IMR-90 (cell line): Measurements from ENCODE around the gene PGS1. TPM values are rescaled to one million over a fixed set of nuclear protein-coding genes. Genes with fewer than 3 reads are reported as not detected.

Source experiments
- ATAC-seq: fragments of 200-7000 bp; cut with Tn5 transposase; 2 replicates; pipeline ENCODE4 v1.9.1; 2020; ENCODE audit warnings: low read depth, mild to moderate bottlenecking, moderate library complexity
- Bru-seq: library from RNA; stranded (reverse); fragments of 400-500 nt; gene quantifications from one replicate; lab custom pipeline; 2021; lab: Mats Ljungman, UMichigan
- BruChase-seq, 2 experiments: library from RNA; stranded (reverse); fragments of 400-500 nt; gene quantifications; one replicate each; lab custom pipeline; 2021; lab: Mats Ljungman, UMichigan
- BruUV-seq: library from RNA; stranded (reverse); fragments of 400-500 nt; replicated peaks from 2 replicates; lab custom pipeline; 2021; lab: Mats Ljungman, UMichigan
- CTCF ChIA-PET: fragments of 300-600 bp; formaldehyde crosslinking; extraction: SDS; loops from one replicate; lab custom pipeline; 2021; ENCODE audit warnings: antibody characterized with exemption; lab: Yijun Ruan, JAX
- POLR2A ChIA-PET: fragments of 300-600 bp; sonication (Branson Sonifier 250); formaldehyde crosslinking; loops from one replicate; lab custom pipeline; 2022; ENCODE audit warnings: antibody characterized with exemption; ENCODE audit not compliant: unreplicated experiment; lab: Charles Lee
- DNase-seq: peaks from one replicate; pipeline ENCODE4 v3.0.0; 2013
- H2AFZ ChIP-seq: replicated peaks from 2 replicates; pipeline ENCODE3; 2013; ENCODE audit warnings: low read length, mild to moderate bottlenecking; ENCODE audit not compliant: poor library complexity
- H2AK5ac ChIP-seq: 2 replicates; pipeline ENCODE4 v1.6.1; 2013; ENCODE audit warnings: low read depth, low read length, inconsistent platforms
- H2AK9ac ChIP-seq: replicated peaks from 2 replicates; pipeline ENCODE3; 2013; ENCODE audit warnings: mild to moderate bottlenecking, low read depth, low read length, moderate library complexity; ENCODE audit not compliant: poor library complexity
- H2BK120ac ChIP-seq: 2 replicates; pipeline ENCODE4 v1.6.1; 2013; ENCODE audit warnings: low read depth, low read length, inconsistent platforms
- H2BK15ac ChIP-seq: 3 replicates; pipeline ENCODE4 v1.6.1; 2013; ENCODE audit warnings: low read depth, low read length, inconsistent platforms
- H2BK20ac ChIP-seq: 2 replicates; pipeline ENCODE4 v1.6.1; 2013; ENCODE audit warnings: low read depth, mild to moderate bottlenecking, inconsistent platforms, low read length, moderate library complexity
- H2BK5ac ChIP-seq: 2 replicates; pipeline ENCODE4 v1.6.1; 2013; ENCODE audit warnings: mild to moderate bottlenecking, low read depth, low read length, inconsistent platforms; ENCODE audit not compliant: poor library complexity, severe bottlenecking
- H3K14ac ChIP-seq: replicated peaks from 2 replicates; pipeline ENCODE4 v1.6.1; 2013; ENCODE audit warnings: low read depth, low read length, inconsistent platforms
- H3K18ac ChIP-seq: 2 replicates; pipeline ENCODE4 v1.6.1; 2013; ENCODE audit warnings: low read depth, low read length, control low read depth
- H3K23ac ChIP-seq: 2 replicates; pipeline ENCODE4 v1.6.1; 2013; ENCODE audit warnings: low read depth, low read length, inconsistent platforms
- H3K27ac ChIP-seq: 2 replicates; pipeline ENCODE4 v1.5.1; 2013; ENCODE audit warnings: mild to moderate bottlenecking, control low read depth, low read length; ENCODE audit not compliant: insufficient read depth
- H3K27me3 ChIP-seq: 2 replicates; pipeline ENCODE4 v1.6.1; 2013; ENCODE audit warnings: low read length; ENCODE audit not compliant: control insufficient read depth, insufficient read depth
- H3K36me3 ChIP-seq: 2 replicates; pipeline ENCODE4 v1.6.1; 2013; ENCODE audit warnings: low read length, mixed read lengths; ENCODE audit not compliant: control insufficient read depth, insufficient read depth
- H3K4ac ChIP-seq: 2 replicates; pipeline ENCODE4 v1.6.1; 2013; ENCODE audit warnings: low read depth, low read length, inconsistent platforms
- H3K4me1 ChIP-seq: 2 replicates; pipeline ENCODE4 v1.6.1; 2013; ENCODE audit warnings: low read length, mixed read lengths; ENCODE audit not compliant: control insufficient read depth, insufficient read depth
- H3K4me2 ChIP-seq: 2 replicates; pipeline ENCODE4 v1.6.1; 2013; ENCODE audit warnings: low read depth, mild to moderate bottlenecking, control low read depth, low read length, moderate library complexity
- H3K4me3 ChIP-seq: 2 replicates; pipeline ENCODE4 v1.5.1; 2013; ENCODE audit warnings: low read depth, mild to moderate bottlenecking, control low read depth, low read length, moderate library complexity; ENCODE audit not compliant: insufficient read depth
- H3K56ac ChIP-seq: 2 replicates; pipeline ENCODE4 v1.6.1; 2013; ENCODE audit warnings: low read length, inconsistent platforms; ENCODE audit not compliant: insufficient read depth; ENCODE audit errors: extremely low read depth
- H3K79me1 ChIP-seq, 2 experiments: 2 replicates each; pipeline ENCODE4 v1.6.1; 2013; ENCODE audit warnings: low read length in 2 of 2, inconsistent platforms in 1 of 2, low read depth in 1 of 2
- H3K9ac ChIP-seq: 2 replicates; pipeline ENCODE4 v1.6.1; 2013; ENCODE audit warnings: low read depth, low read length, control low read depth
- H3K9me1 ChIP-seq: 2 replicates; pipeline ENCODE4 v1.6.1; 2013; ENCODE audit warnings: low read length, inconsistent platforms; ENCODE audit not compliant: insufficient read depth
- H3K9me3 ChIP-seq: 2 replicates; pipeline ENCODE4 v1.6.1; 2013; ENCODE audit warnings: low read length; ENCODE audit not compliant: control insufficient read depth, insufficient read depth
- H4K20me1 ChIP-seq: 2 replicates; pipeline ENCODE4 v1.6.1; 2013; ENCODE audit warnings: low read length, inconsistent platforms; ENCODE audit not compliant: insufficient read depth
- H4K5ac ChIP-seq: 2 replicates; pipeline ENCODE4 v1.6.1; 2013; ENCODE audit warnings: mild to moderate bottlenecking, low read depth, low read length, control low read depth
- H4K8ac ChIP-seq, 2 experiments: 2 replicates each; pipeline ENCODE4 v1.6.1; 2013; ENCODE audit warnings: low read depth in 2 of 2, low read length in 2 of 2, control low read depth in 1 of 2, inconsistent platforms in 1 of 2
- H4K91ac ChIP-seq: 2 replicates; pipeline ENCODE4 v1.6.1; 2013; ENCODE audit warnings: low read depth, low read length, inconsistent platforms; ENCODE audit not compliant: insufficient read depth
- CHD1 ChIP-seq: IDR thresholded peaks from 2 replicates; pipeline ENCODE4 v1.6.1; 2012; ENCODE audit warnings: low read depth, low read length, improper control_type of control experiment
- ELK1 ChIP-seq: fragments of 150-350 bp; IDR thresholded peaks from 2 replicates; pipeline ENCODE4 v1.6.1; 2016; ENCODE audit warnings: low read depth, mild to moderate bottlenecking, low read length, moderate library complexity, borderline replicate concordance
- FOS ChIP-seq: fragments of 150-350 bp; IDR thresholded peaks from 2 replicates; pipeline ENCODE4 v1.6.1; 2016; ENCODE audit warnings: low read depth, low read length
- MAFK ChIP-seq: IDR thresholded peaks from 2 replicates; pipeline ENCODE4 v1.6.1; 2012; ENCODE audit warnings: low read depth, low read length, improper control_type of control experiment
- MAZ ChIP-seq: IDR thresholded peaks from 2 replicates; pipeline ENCODE4 v1.6.1; 2012; ENCODE audit warnings: low read depth, mild to moderate bottlenecking, low read length, improper control_type of control experiment, moderate library complexity, borderline replicate concordance
- MXI1 ChIP-seq: IDR thresholded peaks from 2 replicates; pipeline ENCODE4 v1.6.1; 2012; ENCODE audit warnings: low read depth, mild to moderate bottlenecking, low read length, moderate library complexity, borderline replicate concordance
- NFE2L2 ChIP-seq: fragments of 150-350 bp; IDR thresholded peaks from 2 replicates; pipeline ENCODE4 v1.6.1; 2016; ENCODE audit warnings: low read depth, mild to moderate bottlenecking, low read length
- POLR2A ChIP-seq: IDR thresholded peaks from 2 replicates; pipeline ENCODE4 v1.6.1; 2012; ENCODE audit warnings: mild to moderate bottlenecking, low read depth, low read length
- RAD21 ChIP-seq: IDR thresholded peaks from 2 replicates; pipeline ENCODE4 v1.6.1; 2012; ENCODE audit warnings: low read length, improper control_type of control experiment
- RCOR1 ChIP-seq: IDR thresholded peaks from 2 replicates; pipeline ENCODE4 v1.6.1; 2012; ENCODE audit warnings: mild to moderate bottlenecking, low read length, improper control_type of control experiment; ENCODE audit not compliant: insufficient replicate concordance
- RFX5 ChIP-seq: IDR thresholded peaks from 2 replicates; pipeline ENCODE4 v1.8.0; 2012; ENCODE audit warnings: low read depth, mild to moderate bottlenecking, low read length, moderate library complexity
- SMC3 ChIP-seq: fragments of 150-350 bp; IDR thresholded peaks from 2 replicates; pipeline ENCODE4 v1.6.1; 2016; ENCODE audit warnings: low read depth, mild to moderate bottlenecking, antibody characterized with exemption, low read length, moderate library complexity
- WGBS, 2 experiments: methylation state at CpG; one replicate each; pipeline versions ENCODE4 v1.1.5 to v1.1.7; 2013; ENCODE audit warnings: missing lambda C conversion rate in 2 of 2; ENCODE audit not compliant: insufficient read length in 1 of 2; ENCODE audit errors: extremely low coverage in 2 of 2; 5-methylcytosine and 5-hydroxymethylcytosine counted together
- dilution Hi-C: fragments of 300-500 bp; cut with HindIII; formaldehyde crosslinking; loops from one replicate; pipeline ENCODE4 v1.14.3; 2018; ENCODE audit warnings: low sequenced_read_pairs; ENCODE audit not compliant: unreplicated experiment
- in situ Hi-C: fragments of 300-500 bp; cut with MboI; formaldehyde crosslinking; loops from 3 replicates; pipeline ENCODE4 v1.14.3; 2019; ENCODE audit warnings: low sequenced_read_pairs, inconsistent platforms, mixed read lengths
- intact Hi-C: fragments of 100-400 bp; cut with micrococcal nuclease; formaldehyde crosslinking; loops from 2 replicates; pipeline ENCODE4 v1.10.0; 2022
- long read RNA-seq: library from polyadenylated mRNA; unstranded; transcript quantifications from one replicate; pipeline ENCODE4 v2.0.0, GENCODE V29; 2021; ENCODE audit not compliant: unreplicated experiment
- polyA plus RNA-seq, 3 experiments: library from polyadenylated mRNA; depleted of rRNA; stranded (reverse); fragments of >200 nt; gene quantifications; 2 replicates each; pipeline ENCODE4 v1.2.3, GENCODE V29; 2012; ENCODE audit warnings: low replicate concordance in 1 of 3
- total RNA-seq: library from RNA; depleted of rRNA; stranded (reverse); fragments of >200 nt; gene quantifications from 2 replicates; pipeline ENCODE4 v1.2.3, GENCODE V29; 2012; rRNA removed
- TF ChIP-seq, protein P1 (sequence below): fragments of 150-350 bp; IDR thresholded peaks from 2 replicates; pipeline ENCODE4 v1.6.1; 2017; ENCODE audit warnings: mild to moderate bottlenecking, antibody characterized with exemption, low read length, low read depth

PGS1 gene
- 14.4 and 18.5 TPM in 2 replicates for total RNA-seq
- 35.5 and 43.2 TPM in 2 replicates for polyA plus RNA-seq (2012; rRNA removed)
- 26.3 and 45.8 TPM in 2 replicates for polyA plus RNA-seq (2012; cell fraction: cytosol; rRNA removed)
- 189 and 191 TPM in 2 replicates for polyA plus RNA-seq (2012; cell fraction: nucleus; rRNA removed; ENCODE audit: low replicate concordance)
- percentile 92 among the genes with signal in this experiment for Bru-seq, nascent RNA
- BruChase-seq, experiment 1, labeled RNA remaining after a 6-hour chase = percentile 91 among the genes with signal in this experiment
- BruChase-seq, experiment 2, labeled RNA remaining after a 2-hour chase = percentile 83 among the genes with signal in this experiment
- long read RNA-seq, transcript PGS1-201 (10 exons, 2,201 nt) = major isoform, 40 of 94 reads
- long read RNA-seq, partial matches to known transcripts = 0 of 94 reads
- long read RNA-seq, other reads (novel, unspliced or antisense) = 51 of 94 reads

DNA sequence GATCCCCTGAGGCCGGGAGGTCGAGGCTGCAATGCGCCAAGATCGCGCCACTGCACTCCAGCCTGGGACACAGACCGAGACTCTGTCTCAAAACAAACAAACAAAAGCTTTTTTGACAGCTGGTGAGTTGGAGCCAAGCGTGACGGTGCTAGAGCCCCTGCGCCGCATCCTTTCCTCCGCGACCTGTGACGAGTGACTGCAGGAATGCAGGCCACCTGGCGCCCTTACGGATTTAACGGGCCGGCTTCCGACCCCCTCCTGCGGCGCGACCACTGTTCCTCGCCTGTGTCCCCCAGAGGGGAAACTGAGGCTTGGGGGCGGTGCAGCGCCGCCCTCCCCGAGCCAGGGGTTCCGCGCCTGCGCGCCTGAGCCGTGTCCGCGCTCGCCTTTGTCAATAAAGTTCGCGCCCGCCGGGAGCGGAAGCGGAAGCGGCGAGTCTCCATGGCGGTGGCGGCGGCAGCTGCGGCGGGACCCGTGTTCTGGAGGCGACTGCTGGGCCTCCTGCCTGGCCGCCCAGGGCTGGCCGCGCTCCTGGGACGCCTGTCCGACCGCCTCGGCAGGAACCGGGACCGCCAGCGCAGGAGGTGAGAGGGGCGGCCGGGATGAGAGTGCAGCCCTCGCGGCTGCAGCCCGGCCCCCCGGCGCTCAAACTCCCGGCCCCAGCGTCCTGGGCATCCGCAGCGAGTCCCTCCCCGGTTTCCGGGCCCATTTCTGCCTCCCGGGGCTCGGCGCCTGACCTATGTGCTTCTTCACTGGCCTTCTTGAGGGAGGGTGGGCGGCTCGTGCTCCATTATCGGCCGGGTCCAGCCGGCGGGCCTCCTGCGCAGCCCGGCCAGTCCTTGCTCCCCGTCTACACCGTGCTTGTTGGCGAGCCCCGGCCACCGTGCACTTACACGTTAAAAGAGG, at the start of gene PGS1:
Gene PGS1, plus strand, starts transcription at position 425 of the 906 bp plus-strand sequence. Its CDS starts 17 bp downstream, at position 442.
- Histone ChIP-seq H3K4me1 (peaks cover 25% of the 10 kb centered on the region), H3K14ac (peak within 1 kb of the TSS; percentile 94), H2BK15ac (peak within 1 kb of the TSS; percentile 82; the same call in 2 of the 3 replicates), H3K18ac (peak within 1 kb of the TSS; percentile 88), H4K8ac (peak within 1 kb of the TSS; percentile 91 to 99), H2BK20ac (peak within 1 kb of the TSS; percentile 91), H3K23ac (peak within 1 kb of the TSS; percentile 89; the same call in 1 of the 2 replicates), H3K9me3 (no peaks in the 10 kb centered on the region), H4K5ac (peak within 1 kb of the TSS; percentile 98), H3K4ac (peak within 1 kb of the TSS; percentile 88), H2BK120ac (peak within 1 kb of the TSS; percentile 84), H3K9ac (peak within 1 kb of the TSS; percentile 78), H3K27ac (peak within 1 kb of the TSS; percentile 88), H2BK5ac (peak within 1 kb of the TSS; percentile 84), H3K27me3 (no peaks in the 10 kb centered on the region), H2AFZ (peak within 1 kb of the TSS; percentile 96), H3K4me2 (peak within 1 kb of the TSS; percentile 89), H3K4me3 (peak within 1 kb of the TSS; percentile 81), H3K36me3 (no peaks in the 10 kb centered on the region; the same call in none of the 2 replicates), H3K79me1 (peaks cover 6 to 44% of the 10 kb centered on the region in 2 experiments; a peak in 3 of 4 replicates), H3K9me1 (peaks cover 26% of the 10 kb centered on the region), H2AK5ac (peak within 1 kb of the TSS; percentile 92), H4K20me1 (peaks cover 18% of the 10 kb centered on the region; the same call in 1 of the 2 replicates), H3K56ac (peak within 1 kb of the TSS; percentile 35), H2AK9ac (peak within 1 kb of the TSS; percentile 83), H4K91ac (peak within 1 kb of the TSS; percentile 94)
- ChIA-PET CTCF (interaction anchor here (0.7 to 0.8 kb wide), 2 partner anchors 16 to 88 kb away, joined by 3 to 6 read pairs; no protein-coding TSS in a partner anchor), POLR2A (no interaction called here)
- DNase-seq (peak; percentile 67), ATAC-seq (peak; percentile 52)
- intact Hi-C loops = no loop called here
- no TSS peak for BruUV-seq
- in situ Hi-C loops = no loop called here
- dilution Hi-C loops = no loop called here
- WGBS, 2 experiments = 5% methylated on average over 65 of the region's 89 CpGs; no CpG with 5 or more reads in 1 of the 2 experiments
- TF ChIP-seq MAFK (no peak), MAZ (peak; percentile 84; the same call in 1 of the 2 replicates), SMC3 (no peak), MXI1 (no peak), RFX5 (no peak), FOS (0 out of 2 replicates have a peak, but pooled peaks have one; percentile 27), NFE2L2 (0 out of 2 replicates have a peak, but pooled peaks have one; percentile 7), RAD21 (no peak), ELK1 (no peak), CHD1 (peak; percentile 97), RCOR1 (peak; percentile 63), POLR2A (peak; percentile 96)
- TF ChIP-seq, protein P1, sequence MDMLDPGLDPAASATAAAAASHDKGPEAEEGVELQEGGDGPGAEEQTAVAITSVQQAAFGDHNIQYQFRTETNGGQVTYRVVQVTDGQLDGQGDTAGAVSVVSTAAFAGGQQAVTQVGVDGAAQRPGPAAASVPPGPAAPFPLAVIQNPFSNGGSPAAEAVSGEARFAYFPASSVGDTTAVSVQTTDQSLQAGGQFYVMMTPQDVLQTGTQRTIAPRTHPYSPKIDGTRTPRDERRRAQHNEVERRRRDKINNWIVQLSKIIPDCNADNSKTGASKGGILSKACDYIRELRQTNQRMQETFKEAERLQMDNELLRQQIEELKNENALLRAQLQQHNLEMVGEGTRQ = no peak; the same call in 1 of the 2 replicates
